Measurements from ENCODE around the gene RGL1.

The RGL1 gene

DNA sequence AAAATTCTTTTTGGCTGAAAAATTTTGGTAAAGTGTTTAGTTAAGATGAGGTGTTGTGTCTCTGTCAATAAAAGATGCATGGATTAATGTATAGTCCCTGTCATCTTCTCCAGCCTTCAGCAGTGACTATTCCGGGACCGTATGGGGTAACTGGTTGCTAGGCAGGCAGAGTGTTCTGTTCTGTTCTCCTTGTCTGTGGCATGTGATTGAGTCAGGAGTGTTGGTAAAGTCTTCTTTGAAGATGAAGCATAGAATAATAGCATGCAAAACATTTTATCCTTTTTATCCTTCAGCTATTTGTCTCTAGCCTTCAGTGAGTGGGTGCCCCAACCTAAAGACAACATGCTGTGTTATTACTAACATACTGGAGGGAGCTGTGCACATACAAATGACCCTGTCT is 74.6 kb downstream of the RGL1 start:
- peaks cover 25% of the 10 kb centered on the region for H3K4me1 ChIP-seq (ENCODE audit: control insufficient read depth, insufficient read depth, low read length, poor library complexity, severe bottlenecking)
- H3K27ac ChIP-seq (ENCODE audit: low read depth, low read length, severe bottlenecking), result no peak overlapping the region
- WGBS, 2 experiments (ENCODE audit: insufficient coverage in 2 of 2), result 80% methylated on average over 1 of the region's 2 CpGs; no CpG with 5 or more reads in 1 of the 2 experiments

DNA sequence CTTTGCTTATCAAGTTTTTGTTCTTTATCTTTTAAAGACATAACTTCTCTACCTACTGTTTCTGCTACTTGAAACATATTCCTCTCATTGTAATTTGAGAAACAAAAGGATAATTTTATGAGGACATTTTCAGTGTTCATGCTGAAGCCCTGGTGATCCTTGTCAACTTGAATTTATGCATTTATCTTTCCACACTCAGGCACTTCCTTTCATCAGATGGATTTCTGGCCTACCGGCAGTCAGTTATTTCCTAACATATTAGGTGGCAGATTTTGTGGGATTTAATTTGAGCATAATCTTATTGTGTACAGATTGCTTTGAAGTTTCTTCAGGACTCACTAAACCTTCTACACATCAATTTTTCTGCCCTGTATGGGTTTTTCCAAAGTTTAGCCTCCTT is 75.0 kb downstream of the RGL1 start:
- Histone ChIP-seq H3K27ac (ENCODE audit: low read depth, low read length, severe bottlenecking) (no peak overlapping the region), H3K9me3 (ENCODE audit: control insufficient read depth, low read length) (no peaks in the 10 kb centered on the region), H3K4me1 (ENCODE audit: control insufficient read depth, insufficient read depth, low read length, poor library complexity, severe bottlenecking) (peaks cover 25% of the 10 kb centered on the region), H3K36me3 (ENCODE audit: control insufficient read depth, insufficient read depth, low read length) (peaks cover 52% of the 10 kb centered on the region), H3K4me3 (ENCODE audit: extremely low read depth, insufficient read depth, low read length, poor library complexity, severe bottlenecking) (no peak overlapping the region)
- no CpG with 5 or more reads among the region's 1 CpG for WGBS, 2 experiments (ENCODE audit: insufficient coverage in 2 of 2)

More for the DNA sequence above, 74.6 kb downstream of the RGL1 start:
- Histone ChIP-seq H3K36me3 (ENCODE audit: control insufficient read depth, insufficient read depth, low read length) (peaks cover 52% of the 10 kb centered on the region), H3K4me3 (ENCODE audit: extremely low read depth, insufficient read depth, low read length, poor library complexity, severe bottlenecking) (no peak overlapping the region), H3K9me3 (ENCODE audit: control insufficient read depth, low read length) (no peaks in the 10 kb centered on the region)

- WGBS, 2 experiments (ENCODE audit: insufficient coverage in 2 of 2), result 84 to 90% methylated on average over 2 to 6 of the region's 6 CpGs
- peaks cover 56% of the 10 kb centered on the region for H3K36me3 ChIP-seq (ENCODE audit: control insufficient read depth, insufficient read depth, low read length)
- peaks cover 25% of the 10 kb centered on the region for H3K4me1 ChIP-seq (ENCODE audit: control insufficient read depth, insufficient read depth, low read length, poor library complexity, severe bottlenecking)
- peak overlapping the region; percentile 87 for H3K27ac ChIP-seq (ENCODE audit: low read depth, low read length, severe bottlenecking)
- H3K9me3 ChIP-seq (ENCODE audit: control insufficient read depth, low read length), result no peaks in the 10 kb centered on the region
- no peak overlapping the region for H3K4me3 ChIP-seq (ENCODE audit: extremely low read depth, insufficient read depth, low read length, poor library complexity, severe bottlenecking)
Observed at GRCh38 chr1:183880531-183881243, 75.8 kb downstream of the RGL1 start.

- Histone ChIP-seq H3K4me1 (ENCODE audit: control insufficient read depth, insufficient read depth, low read length, poor library complexity, severe bottlenecking) (peaks cover 25% of the 10 kb centered on the region), H3K4me3 (ENCODE audit: extremely low read depth, insufficient read depth, low read length, poor library complexity, severe bottlenecking) (no peak overlapping the region), H3K9me3 (ENCODE audit: control insufficient read depth, low read length) (no peaks in the 10 kb centered on the region), H3K27ac (ENCODE audit: low read depth, low read length, severe bottlenecking) (peak overlapping the region; percentile 87), H3K36me3 (ENCODE audit: control insufficient read depth, insufficient read depth, low read length) (peaks cover 54% of the 10 kb centered on the region)
- WGBS, 2 experiments (ENCODE audit: insufficient coverage in 2 of 2), result 29% methylated on average over 3 of the region's 4 CpGs; no CpG with 5 or more reads in 1 of the 2 experiments
Observed at GRCh38 chr1:183881387-183882131, 76.6 kb downstream of the RGL1 start.

- peak overlapping the region; percentile 87 for H3K27ac ChIP-seq (ENCODE audit: low read depth, low read length, severe bottlenecking)
- WGBS, 2 experiments (ENCODE audit: insufficient coverage in 2 of 2), result 76 to 90% methylated on average over 4 to 5 of the region's 8 CpGs
Observed at GRCh38 chr1:183882335-183883167, 77.6 kb downstream of the RGL1 start.

DNA sequence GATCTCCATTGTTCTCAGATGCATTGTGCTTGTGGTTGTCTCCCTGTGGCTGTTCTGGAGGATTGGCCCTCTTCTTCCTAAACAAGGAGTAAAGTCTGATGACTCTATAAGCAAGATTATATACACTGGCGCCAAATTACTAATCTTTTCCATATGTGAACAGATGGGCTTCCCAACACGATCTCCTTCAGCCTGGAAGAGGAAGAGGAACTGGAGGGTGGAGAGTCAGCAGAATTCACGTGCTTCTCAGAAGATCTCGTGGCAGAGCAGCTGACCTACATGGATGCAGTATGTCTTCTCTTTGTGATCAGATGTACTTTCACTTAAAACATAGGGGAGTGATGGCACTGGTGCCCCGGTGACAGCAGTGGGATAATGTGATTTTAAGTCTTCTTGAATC is 78.7 kb downstream of the RGL1 start:
- H3K27ac ChIP-seq (ENCODE audit: low read depth, low read length, severe bottlenecking), result no peak overlapping the region
- H3K36me3 ChIP-seq (ENCODE audit: control insufficient read depth, insufficient read depth, low read length), result peaks cover 63% of the 10 kb centered on the region
- H3K4me3 ChIP-seq (ENCODE audit: extremely low read depth, insufficient read depth, low read length, poor library complexity, severe bottlenecking), result no peak overlapping the region
- H3K9me3 ChIP-seq (ENCODE audit: control insufficient read depth, low read length), result no peaks in the 10 kb centered on the region
- peaks cover 25% of the 10 kb centered on the region for H3K4me1 ChIP-seq (ENCODE audit: control insufficient read depth, insufficient read depth, low read length, poor library complexity, severe bottlenecking)
- 97 to 100% methylated on average over 3 of the region's 5 CpGs for WGBS, 2 experiments (ENCODE audit: insufficient coverage in 2 of 2)

More at GRCh38 chr1:183882335-183883167, 77.6 kb downstream of the RGL1 start:
- H3K9me3 ChIP-seq (ENCODE audit: control insufficient read depth, low read length), result no peaks in the 10 kb centered on the region
- peaks cover 25% of the 10 kb centered on the region for H3K4me1 ChIP-seq (ENCODE audit: control insufficient read depth, insufficient read depth, low read length, poor library complexity, severe bottlenecking)
- H3K36me3 ChIP-seq (ENCODE audit: control insufficient read depth, insufficient read depth, low read length), result peaks cover 56% of the 10 kb centered on the region
- no peak overlapping the region for H3K4me3 ChIP-seq (ENCODE audit: extremely low read depth, insufficient read depth, low read length, poor library complexity, severe bottlenecking)

- no peak overlapping the region for H3K27ac ChIP-seq (ENCODE audit: low read depth, low read length, severe bottlenecking)
- H3K9me3 ChIP-seq (ENCODE audit: control insufficient read depth, low read length), result no peaks in the 10 kb centered on the region
- peaks cover 23% of the 10 kb centered on the region for H3K4me1 ChIP-seq (ENCODE audit: control insufficient read depth, insufficient read depth, low read length, poor library complexity, severe bottlenecking)
- no peak overlapping the region for H3K4me3 ChIP-seq (ENCODE audit: extremely low read depth, insufficient read depth, low read length, poor library complexity, severe bottlenecking)
- peaks cover 71% of the 10 kb centered on the region for H3K36me3 ChIP-seq (ENCODE audit: control insufficient read depth, insufficient read depth, low read length)
- WGBS, 2 experiments (ENCODE audit: insufficient coverage in 2 of 2), result 81 to 90% methylated on average over 3 of the region's 4 CpGs
Observed at GRCh38 chr1:183884526-183884925, 79.6 kb downstream of the RGL1 start.

DNA sequence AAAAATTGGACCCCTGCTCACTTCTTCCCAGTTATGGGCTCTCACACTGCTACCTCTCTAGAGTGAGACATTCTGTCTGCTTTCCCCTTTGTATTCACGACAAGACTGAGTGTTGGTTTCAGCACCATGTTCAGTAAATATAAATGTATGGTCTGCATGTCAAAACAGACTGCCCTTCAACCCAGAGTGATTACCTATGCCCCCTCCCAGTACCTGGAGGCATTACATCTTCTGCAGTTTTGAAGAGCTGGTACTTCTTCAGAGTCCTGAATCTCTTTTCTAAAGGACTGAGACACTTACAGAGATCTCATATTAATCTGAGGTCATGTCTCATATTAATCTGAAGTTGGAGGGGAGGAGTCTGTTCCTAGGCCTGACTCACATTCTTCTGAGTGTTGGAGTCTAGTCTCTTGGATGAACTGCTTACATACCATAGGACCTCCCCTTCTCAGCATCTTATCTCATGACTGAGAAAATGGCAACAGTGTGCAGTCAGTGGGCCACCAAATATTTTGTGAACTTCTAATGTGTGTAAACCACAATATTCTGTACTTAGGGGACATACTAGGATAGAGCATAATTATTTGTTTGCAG is 80.3 kb downstream of the RGL1 start:
- Histone ChIP-seq H3K27ac (ENCODE audit: low read depth, low read length, severe bottlenecking) (no peak overlapping the region), H3K4me3 (ENCODE audit: extremely low read depth, insufficient read depth, low read length, poor library complexity, severe bottlenecking) (no peak overlapping the region), H3K36me3 (ENCODE audit: control insufficient read depth, insufficient read depth, low read length) (peaks cover 78% of the 10 kb centered on the region), H3K4me1 (ENCODE audit: control insufficient read depth, insufficient read depth, low read length, poor library complexity, severe bottlenecking) (peaks cover 17% of the 10 kb centered on the region), H3K9me3 (ENCODE audit: control insufficient read depth, low read length) (no peaks in the 10 kb centered on the region)
- WGBS, 2 experiments (ENCODE audit: insufficient coverage in 2 of 2), result no CpG with 5 or more reads among the region's 1 CpG

DNA sequence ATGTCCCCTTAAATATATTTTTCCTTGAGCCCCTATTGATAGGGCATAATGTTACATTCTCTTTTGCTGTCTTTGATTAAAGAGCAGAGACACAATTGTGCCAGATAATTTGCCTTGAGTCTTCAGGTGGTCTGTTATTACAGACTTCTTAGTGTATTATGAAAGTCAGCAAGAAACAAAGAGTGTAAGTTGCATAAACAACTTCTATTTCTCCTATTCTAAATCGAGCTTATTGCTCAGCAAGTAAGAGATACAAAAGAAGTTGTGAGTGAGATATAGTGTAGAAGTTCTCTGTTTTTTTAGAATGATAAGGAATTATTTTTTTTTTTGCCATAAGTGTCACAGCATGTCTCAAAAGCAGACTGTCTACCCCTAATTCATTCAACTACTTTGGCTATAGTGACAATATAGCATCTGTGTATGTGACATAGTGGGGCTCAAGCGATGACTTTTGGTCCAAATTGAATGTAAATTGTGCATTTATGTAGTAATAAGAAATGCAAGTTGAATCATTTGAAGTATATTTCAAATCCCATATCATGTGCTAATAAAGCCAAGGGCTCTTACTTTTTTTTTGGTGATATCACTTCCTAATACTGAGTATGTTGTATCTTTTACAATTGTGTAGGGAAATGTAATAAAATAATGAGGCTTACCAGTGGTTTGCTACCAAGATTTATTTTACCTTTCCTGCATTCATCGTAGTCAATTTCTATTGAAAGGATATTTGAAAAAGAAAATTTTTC is 81.3 kb downstream of the RGL1 start:
- H3K4me1 ChIP-seq (ENCODE audit: control insufficient read depth, insufficient read depth, low read length, poor library complexity, severe bottlenecking), result peaks cover 9% of the 10 kb centered on the region
- H3K36me3 ChIP-seq (ENCODE audit: control insufficient read depth, insufficient read depth, low read length), result peaks cover 78% of the 10 kb centered on the region
- H3K27ac ChIP-seq (ENCODE audit: low read depth, low read length, severe bottlenecking), result no peak overlapping the region
- no peak overlapping the region for H3K4me3 ChIP-seq (ENCODE audit: extremely low read depth, insufficient read depth, low read length, poor library complexity, severe bottlenecking)
- WGBS, 2 experiments (ENCODE audit: insufficient coverage in 2 of 2), result no CpG with 5 or more reads among the region's 3 CpGs
- no peaks in the 10 kb centered on the region for H3K9me3 ChIP-seq (ENCODE audit: control insufficient read depth, low read length)

GRCh38 chr1:183886853-183887252 is 81.9 kb downstream of the RGL1 start:
- Histone ChIP-seq H3K36me3 (ENCODE audit: control insufficient read depth, insufficient read depth, low read length) (peaks cover 81% of the 10 kb centered on the region), H3K27ac (ENCODE audit: low read depth, low read length, severe bottlenecking) (no peak overlapping the region), H3K4me1 (ENCODE audit: control insufficient read depth, insufficient read depth, low read length, poor library complexity, severe bottlenecking) (peaks cover 4% of the 10 kb centered on the region), H3K4me3 (ENCODE audit: extremely low read depth, insufficient read depth, low read length, poor library complexity, severe bottlenecking) (no peak overlapping the region), H3K9me3 (ENCODE audit: control insufficient read depth, low read length) (no peaks in the 10 kb centered on the region)
